HG02943 (cell line): ENCODE data around the gene C3.
"Not testable (repeated sequence)": the region's sequence is repeated elsewhere in the genome, so short reads cannot be mapped to it uniquely, and the experiment has no call there.

ENCODE experiments used
- ATAC-seq: cut with Tn5 transposase; IDR thresholded peaks from one replicate; pipeline ENCODE4 v1.9.1; 2021; ENCODE audit warnings: mild to moderate bottlenecking, low read depth, moderate library complexity; ENCODE audit not compliant: unreplicated experiment

C3 gene

DNA sequence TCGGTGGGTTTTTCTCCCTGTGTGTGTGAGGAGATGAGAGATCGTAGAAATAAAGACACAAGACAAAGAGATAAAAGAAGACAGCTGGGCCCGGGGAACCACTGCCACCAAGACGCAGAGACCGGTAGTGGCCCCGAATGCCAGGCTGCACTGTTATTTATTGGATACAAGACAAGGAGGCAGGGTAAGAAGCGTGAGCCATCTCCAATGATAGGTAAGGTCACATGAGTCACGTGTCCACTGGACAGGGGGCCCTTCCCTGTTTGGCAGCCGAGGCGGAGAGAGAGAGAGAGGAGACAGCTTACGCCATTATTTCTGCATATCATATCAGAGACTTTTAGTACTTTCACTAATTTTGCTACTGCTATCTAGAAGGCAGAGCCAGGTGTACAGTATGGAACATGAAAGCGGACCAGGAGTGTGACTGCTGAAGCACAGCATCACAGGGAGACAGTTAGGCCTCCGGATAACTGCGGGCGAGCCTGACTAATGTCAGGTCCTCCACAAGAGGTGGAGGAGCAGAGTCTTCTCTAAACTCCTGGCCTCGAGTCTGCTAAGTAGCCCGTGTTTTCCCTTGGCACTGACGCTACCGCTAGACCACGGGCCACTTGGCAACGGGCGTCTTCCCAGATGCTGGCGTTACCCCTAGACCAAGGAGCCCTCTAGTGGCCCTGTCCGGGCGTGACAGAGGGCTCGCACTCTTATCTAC, 87.5 kb downstream of the C3 start:
- not testable (repeated sequence) for ATAC-seq

DNA sequence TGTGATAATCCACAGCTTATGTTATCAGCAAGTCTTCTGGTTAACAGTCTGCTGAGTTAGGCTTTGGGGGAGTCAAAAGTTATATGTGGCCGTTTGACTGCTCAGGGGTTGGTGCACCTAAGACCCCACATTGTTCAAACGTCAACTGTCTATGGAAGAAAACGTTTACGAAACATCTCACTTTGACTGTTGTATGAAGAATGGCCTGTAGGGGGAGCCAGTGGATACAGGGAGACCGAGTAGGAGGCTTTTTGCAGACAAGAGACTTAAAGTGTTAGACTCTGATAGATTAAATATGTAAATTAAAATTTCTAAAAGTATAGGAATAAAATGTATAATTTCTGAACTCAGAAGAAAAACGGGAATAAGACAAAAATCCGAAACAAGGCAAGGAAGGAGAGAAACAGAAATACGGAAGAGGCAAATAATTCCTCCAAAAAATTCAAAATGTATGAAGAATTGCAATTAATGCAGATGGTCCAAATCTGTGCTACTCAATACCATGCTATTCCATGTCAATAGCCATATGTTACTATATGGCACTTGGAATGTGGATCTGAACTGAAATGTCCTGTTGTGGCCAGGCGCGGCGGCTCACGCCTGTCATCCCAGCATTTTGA, 88.3 kb downstream of the C3 start:
- ATAC-seq: no peak
